Neural progenitor cell (in vitro differentiated cells): ENCODE data around the gene SP110. TPM values are rescaled to one million over a fixed set of nuclear protein-coding genes. Genes with fewer than 3 reads are reported as not detected.
"Not testable (repeated sequence)": the region's sequence is repeated elsewhere in the genome, so short reads cannot be mapped to it uniquely, and the experiment has no call there.

Experiments used
- DNase-seq: peaks from one replicate; pipeline ENCODE4 v3.0.0-alpha.2; 2016; ENCODE audit warnings: low spot score
- H2AFZ ChIP-seq: fragments of 200-600 bp; sonication (generic); replicated peaks from 2 replicates; pipeline ENCODE4 v1.6.1; 2016; ENCODE audit warnings: antibody characterized with exemption
- H3F3A ChIP-seq: fragments of 200-600 bp; sonication (generic); 2 replicates; pipeline ENCODE4 v1.6.1; 2016; ENCODE audit warnings: antibody characterized with exemption, low read depth
- H3K27ac ChIP-seq: fragments of 200-600 bp; sonication (generic); 2 replicates; pipeline ENCODE4 v1.5.1; 2016; ENCODE audit warnings: mild to moderate bottlenecking
- H3K27me3 ChIP-seq: fragments of 200-600 bp; sonication (generic); 2 replicates; pipeline ENCODE4 v1.6.1; 2016; ENCODE audit warnings: mild to moderate bottlenecking, moderate library complexity
- H3K36me3 ChIP-seq: fragments of 200-600 bp; sonication (generic); 2 replicates; pipeline ENCODE4 v1.5.1; 2016
- H3K4me1 ChIP-seq: fragments of 200-600 bp; sonication (generic); 2 replicates; pipeline ENCODE4 v1.6.1; 2016; ENCODE audit warnings: mixed run types
- H3K4me2 ChIP-seq: fragments of 200-600 bp; sonication (generic); 2 replicates; pipeline ENCODE4 v1.6.1; 2016
- H3K4me3 ChIP-seq: fragments of 200-600 bp; sonication (generic); 2 replicates; pipeline ENCODE4 v1.5.1; 2016
- H3K79me2 ChIP-seq: fragments of 200-600 bp; sonication (generic); 2 replicates; pipeline ENCODE4 v1.6.1; 2016; ENCODE audit warnings: low read depth
- H3K9ac ChIP-seq: fragments of 200-600 bp; sonication (generic); 2 replicates; pipeline ENCODE4 v1.6.1; 2016
- H3K9me3 ChIP-seq: fragments of 200-600 bp; sonication (generic); 2 replicates; pipeline ENCODE4 v1.5.1; 2016; ENCODE audit warnings: low read depth
- H4K20me1 ChIP-seq: fragments of 200-600 bp; sonication (generic); 2 replicates; pipeline ENCODE4 v1.6.1; 2016; ENCODE audit warnings: low read depth
- H3K27ac Mint-ChIP-seq: 3 replicates; pipeline ENCODE4 v1.8.0; 2021; ENCODE audit warnings: mixed read lengths
- H3K27me3 Mint-ChIP-seq: 2 replicates; pipeline ENCODE4 v1.8.0; 2022; ENCODE audit warnings: low read depth, mild to moderate bottlenecking, inconsistent platforms, moderate library complexity, mixed read lengths; ENCODE audit not compliant: insufficient read depth
- H3K36me3 Mint-ChIP-seq: 3 replicates; pipeline ENCODE4 v1.8.0; 2021; ENCODE audit warnings: mixed read lengths
- H3K4me1 Mint-ChIP-seq: 3 replicates; pipeline ENCODE4 v1.8.0; 2021; ENCODE audit warnings: mixed read lengths
- H3K4me3 Mint-ChIP-seq: 3 replicates; pipeline ENCODE4 v1.8.0; 2021; ENCODE audit warnings: mild to moderate bottlenecking, moderate library complexity, mixed read lengths
- H3K9me3 Mint-ChIP-seq: 3 replicates; pipeline ENCODE4 v1.8.0; 2020; ENCODE audit warnings: mixed read lengths
- CTCF ChIP-seq: fragments of 200-600 bp; sonication (generic); IDR thresholded peaks from 2 replicates; pipeline ENCODE4 v1.5.1; 2017; ENCODE audit warnings: antibody characterized with exemption, mild to moderate bottlenecking
- EZH2 ChIP-seq: fragments of 200-600 bp; sonication (generic); IDR thresholded peaks from 2 replicates; pipeline ENCODE4 v1.6.1; 2017; ENCODE audit warnings: antibody characterized with exemption, mild to moderate bottlenecking, moderate library complexity
- EZH2phosphoT487 ChIP-seq: fragments of 200-600 bp; sonication (generic); IDR thresholded peaks from 2 replicates; pipeline ENCODE4 v1.6.1; 2017; ENCODE audit warnings: antibody characterized with exemption
- total RNA-seq: library from RNA; depleted of rRNA; stranded (reverse); fragments of >200 nt; gene quantifications from 2 replicates; pipeline ENCODE4 v1.2.3, GENCODE V29; 2015; ENCODE audit warnings: low replicate concordance

The SP110 gene
- total RNA-seq, 1 donor from 2014 or later = 1.3 TPM

- Mint-ChIP-seq H3K4me1 (no peaks in the 10 kb centered on the region), H3K9me3 (no peaks in the 10 kb centered on the region), H3K27me3 (no peaks in the 10 kb centered on the region), H3K27ac (no peak overlapping the region), H3K4me3 (no peak overlapping the region), H3K36me3 (no peaks in the 10 kb centered on the region)
- no peaks in the 10 kb centered on the region for H3K79me2 ChIP-seq
- no peaks in the 10 kb centered on the region for H4K20me1 ChIP-seq
- H3K27ac ChIP-seq = no peak overlapping the region
- no peak for DNase-seq
- TF ChIP-seq CTCF (no peak), EZH2 (no peak), EZH2phosphoT487 (no peak)
- H2AFZ ChIP-seq = no peak overlapping the region
- H3K36me3 ChIP-seq = no peaks in the 10 kb centered on the region
- no peak overlapping the region for H3K4me3 ChIP-seq
- H3F3A ChIP-seq = no peaks in the 10 kb centered on the region
- H3K9me3 ChIP-seq = no peaks in the 10 kb centered on the region
- H3K9ac ChIP-seq = no peak overlapping the region
- no peaks in the 10 kb centered on the region for H3K4me1 ChIP-seq
- no peak overlapping the region for H3K4me2 ChIP-seq
- no peaks in the 10 kb centered on the region for H3K27me3 ChIP-seq
Observed at GRCh38 chr2:230127195-230127594, 92.6 kb downstream of the SP110 start.

GRCh38 chr2:230124757-230125431 lies 94.9 kb downstream of the SP110 start:
- no peaks in the 10 kb centered on the region for H3K36me3 Mint-ChIP-seq
- no peak overlapping the region for H3K9ac ChIP-seq
- H4K20me1 ChIP-seq = no peaks in the 10 kb centered on the region
- H3F3A ChIP-seq = no peaks in the 10 kb centered on the region
- no peak overlapping the region for H3K27ac Mint-ChIP-seq
- H3K9me3 Mint-ChIP-seq = no peaks in the 10 kb centered on the region
- H3K36me3 ChIP-seq = no peaks in the 10 kb centered on the region
- no peak overlapping the region for H3K27ac ChIP-seq
- no peaks in the 10 kb centered on the region for H3K9me3 ChIP-seq
- TF ChIP-seq CTCF = no peak
- no peak for TF ChIP-seq EZH2
- TF ChIP-seq EZH2phosphoT487 = no peak
- DNase-seq = no peak
- no peaks in the 10 kb centered on the region for H3K79me2 ChIP-seq
- H3K27me3 Mint-ChIP-seq = no peaks in the 10 kb centered on the region
- H3K4me1 Mint-ChIP-seq = no peaks in the 10 kb centered on the region
- H2AFZ ChIP-seq = no peak overlapping the region
- no peak overlapping the region for H3K4me3 ChIP-seq
- no peak overlapping the region for H3K4me2 ChIP-seq
- no peak overlapping the region for H3K4me3 Mint-ChIP-seq
- no peaks in the 10 kb centered on the region for H3K4me1 ChIP-seq
- H3K27me3 ChIP-seq = no peaks in the 10 kb centered on the region

GRCh38 chr2:230124235-230124634 lies 95.5 kb downstream of the SP110 start:
- H3K79me2 ChIP-seq = no peaks in the 10 kb centered on the region
- no peaks in the 10 kb centered on the region for H3K9me3 ChIP-seq
- H3K27me3 ChIP-seq = no peaks in the 10 kb centered on the region
- H3K27ac ChIP-seq = no peak overlapping the region
- no peaks in the 10 kb centered on the region for H3K4me1 ChIP-seq
- no peak overlapping the region for H3K9ac ChIP-seq
- TF ChIP-seq EZH2 = no peak
- no peak overlapping the region for H3K4me3 ChIP-seq
- H3K4me2 ChIP-seq = no peak overlapping the region
- DNase-seq = no peak
- no peaks in the 10 kb centered on the region for H3K9me3 Mint-ChIP-seq
- no peak overlapping the region for H2AFZ ChIP-seq
- H4K20me1 ChIP-seq = no peaks in the 10 kb centered on the region
- H3K27me3 Mint-ChIP-seq = no peaks in the 10 kb centered on the region
- H3K36me3 ChIP-seq = no peaks in the 10 kb centered on the region
- H3K4me3 Mint-ChIP-seq = no peak overlapping the region
- no peaks in the 10 kb centered on the region for H3F3A ChIP-seq
- no peaks in the 10 kb centered on the region for H3K4me1 Mint-ChIP-seq
- no peak overlapping the region for H3K27ac Mint-ChIP-seq
- H3K36me3 Mint-ChIP-seq = no peaks in the 10 kb centered on the region

GRCh38 chr2:230120376-230120775 lies 99.4 kb downstream of the SP110 start:
- not testable (repeated sequence) for H2AFZ ChIP-seq, H3K36me3 ChIP-seq, H3K27ac Mint-ChIP-seq, H3K4me3 ChIP-seq, H3K4me1 ChIP-seq, H3K79me2 ChIP-seq, H3K4me1 Mint-ChIP-seq, H3K27me3 ChIP-seq, H3K27me3 Mint-ChIP-seq, H3K9me3 Mint-ChIP-seq, H3K36me3 Mint-ChIP-seq, H3K9me3 ChIP-seq, H3K27ac ChIP-seq, H3K4me3 Mint-ChIP-seq, DNase-seq, H3K4me2 ChIP-seq, H4K20me1 ChIP-seq, H3K9ac ChIP-seq, H3F3A ChIP-seq

- H3K27me3 ChIP-seq, H3F3A ChIP-seq, H3K27ac ChIP-seq, H3K79me2 ChIP-seq, H2AFZ ChIP-seq, DNase-seq, H4K20me1 ChIP-seq, H3K27me3 Mint-ChIP-seq, H3K4me3 Mint-ChIP-seq, H3K4me1 ChIP-seq, H3K9me3 Mint-ChIP-seq, H3K4me2 ChIP-seq, H3K4me3 ChIP-seq, H3K36me3 Mint-ChIP-seq, H3K4me1 Mint-ChIP-seq, H3K27ac Mint-ChIP-seq, H3K9me3 ChIP-seq, H3K36me3 ChIP-seq, H3K9ac ChIP-seq: not testable (repeated sequence)
Observed at GRCh38 chr2:230119827-230120226, 100.0 kb downstream of the SP110 start.
